B cell (primary cell): ENCODE results near the gene STAMBPL1.

Experiments used
- EZH2 ChIP-seq: IDR thresholded peaks from 2 replicates; pipeline ENCODE4 v1.6.1; 2012; ENCODE audit warnings: borderline replicate concordance, low read depth, mild to moderate bottlenecking, moderate library complexity, low read length; ENCODE audit not compliant: insufficient read depth, poor library complexity, severe bottlenecking
- TF ChIP-seq, protein P1 (sequence below): fragments of 200-600 bp; IDR thresholded peaks from one replicate; pipeline ENCODE4 v1.8.0; 2022; ENCODE audit warnings: antibody characterized with exemption, mild to moderate bottlenecking

DNA sequence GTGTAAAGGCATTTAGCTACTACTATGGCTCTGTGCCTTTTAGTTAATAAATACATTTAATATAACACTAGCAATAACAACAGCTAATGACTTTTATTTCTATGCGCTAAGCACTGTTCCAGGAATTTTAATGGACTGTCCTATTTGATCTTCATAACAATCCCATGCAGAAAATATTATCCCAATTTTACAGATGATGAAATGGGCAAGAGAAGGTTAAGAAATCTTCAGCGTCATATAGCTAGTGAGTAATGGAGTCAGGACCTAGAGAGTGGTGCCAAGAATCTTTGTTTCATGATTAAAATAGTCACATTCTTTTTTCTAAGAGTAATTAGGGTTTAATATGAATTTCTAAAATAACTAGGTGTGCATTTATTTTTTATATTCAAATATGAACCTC lies 40.2 kb downstream of the STAMBPL1 start:
- TF ChIP-seq, protein P1, sequence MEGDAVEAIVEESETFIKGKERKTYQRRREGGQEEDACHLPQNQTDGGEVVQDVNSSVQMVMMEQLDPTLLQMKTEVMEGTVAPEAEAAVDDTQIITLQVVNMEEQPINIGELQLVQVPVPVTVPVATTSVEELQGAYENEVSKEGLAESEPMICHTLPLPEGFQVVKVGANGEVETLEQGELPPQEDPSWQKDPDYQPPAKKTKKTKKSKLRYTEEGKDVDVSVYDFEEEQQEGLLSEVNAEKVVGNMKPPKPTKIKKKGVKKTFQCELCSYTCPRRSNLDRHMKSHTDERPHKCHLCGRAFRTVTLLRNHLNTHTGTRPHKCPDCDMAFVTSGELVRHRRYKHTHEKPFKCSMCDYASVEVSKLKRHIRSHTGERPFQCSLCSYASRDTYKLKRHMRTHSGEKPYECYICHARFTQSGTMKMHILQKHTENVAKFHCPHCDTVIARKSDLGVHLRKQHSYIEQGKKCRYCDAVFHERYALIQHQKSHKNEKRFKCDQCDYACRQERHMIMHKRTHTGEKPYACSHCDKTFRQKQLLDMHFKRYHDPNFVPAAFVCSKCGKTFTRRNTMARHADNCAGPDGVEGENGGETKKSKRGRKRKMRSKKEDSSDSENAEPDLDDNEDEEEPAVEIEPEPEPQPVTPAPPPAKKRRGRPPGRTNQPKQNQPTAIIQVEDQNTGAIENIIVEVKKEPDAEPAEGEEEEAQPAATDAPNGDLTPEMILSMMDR, result no peak
- TF ChIP-seq EZH2, result no peak
